ENCODE data around the gene FRAS1. TPM values are rescaled to one million over a fixed set of nuclear protein-coding genes. Genes with fewer than 3 reads are reported as not detected.

Gene FRAS1
- total RNA-seq, 2 donors from 2014 or later = 2.1 to 4.0 TPM

GRCh38 chr4:78512357-78512920 lies 455.3 kb downstream of the FRAS1 start:
- Histone ChIP-seq H3K4me3 (no peak overlapping the region), H3K36me3 (no peaks in the 10 kb centered on the region), H3K27ac (peak overlapping the region; percentile 6), H3K9me3 (no peaks in the 10 kb centered on the region), H3K27me3 (no peaks in the 10 kb centered on the region), H3K4me1 (no peaks in the 10 kb centered on the region), H3K9ac (ENCODE audit: low read depth in 2 of 2, low read length in 2 of 2) (no peak overlapping the region)
- TF ChIP-seq CTCF (IDR thresholded peaks at IDR 0.05) = no peak
- peak; percentile 70 for DNase-seq
- intact Hi-C loops (cut with DNase I) = no loop called here

GRCh38 chr4:78513411-78513975 lies 456.4 kb downstream of the FRAS1 start:
- no peaks in the 10 kb centered on the region for H3K9me3 ChIP-seq
- H3K27me3 ChIP-seq = no peaks in the 10 kb centered on the region
- H3K4me1 ChIP-seq = no peaks in the 10 kb centered on the region
- no peak overlapping the region for H3K9ac ChIP-seq (ENCODE audit: low read depth in 2 of 2, low read length in 2 of 2)
- intact Hi-C loops (cut with DNase I) = no loop called here
- H3K4me3 ChIP-seq = no peak overlapping the region
- no peaks in the 10 kb centered on the region for H3K36me3 ChIP-seq
- DNase-seq = no peak
- no peak for TF ChIP-seq CTCF (IDR thresholded peaks at IDR 0.05)
- H3K27ac ChIP-seq = no peak overlapping the region

GRCh38 chr4:78517050-78517652 lies 460.0 kb downstream of the FRAS1 start:
- no peaks in the 10 kb centered on the region for H3K4me1 ChIP-seq
- no peaks in the 10 kb centered on the region for H3K36me3 ChIP-seq
- TF ChIP-seq CTCF (IDR thresholded peaks at IDR 0.05) = peak; percentile 58
- intact Hi-C loops (cut with DNase I) = loop anchor here (5.0 kb wide), 1 partner anchor 455 kb away; no protein-coding TSS in a partner anchor
- H3K27me3 ChIP-seq = no peaks in the 10 kb centered on the region
- H3K9me3 ChIP-seq = no peaks in the 10 kb centered on the region
- no peak for DNase-seq
- H3K9ac ChIP-seq (ENCODE audit: low read depth in 2 of 2, low read length in 2 of 2) = no peak overlapping the region
- H3K27ac ChIP-seq = no peak overlapping the region
- H3K4me3 ChIP-seq = no peak overlapping the region

- H3K4me1 ChIP-seq = no peaks in the 10 kb centered on the region
- no peaks in the 10 kb centered on the region for H3K36me3 ChIP-seq
- intact Hi-C loops (cut with DNase I) = loop anchor here (5.0 kb wide), 1 partner anchor 456 kb away; no protein-coding TSS in a partner anchor
- H3K4me3 ChIP-seq = no peak overlapping the region
- DNase-seq = no peak
- H3K27ac ChIP-seq = no peak overlapping the region
- TF ChIP-seq CTCF (IDR thresholded peaks at IDR 0.05) = no peak
- H3K9me3 ChIP-seq = no peaks in the 10 kb centered on the region
- H3K9ac ChIP-seq (ENCODE audit: low read depth in 2 of 2, low read length in 2 of 2) = no peak overlapping the region
- no peaks in the 10 kb centered on the region for H3K27me3 ChIP-seq
Observed at GRCh38 chr4:78518561-78518960, 461.4 kb downstream of the FRAS1 start.

GRCh38 chr4:78519962-78520361 lies 462.8 kb downstream of the FRAS1 start:
- Histone ChIP-seq H3K4me1 (no peaks in the 10 kb centered on the region), H3K9ac (ENCODE audit: low read depth in 2 of 2, low read length in 2 of 2) (no peak overlapping the region), H3K27me3 (no peaks in the 10 kb centered on the region), H3K9me3 (no peaks in the 10 kb centered on the region), H3K27ac (no peak overlapping the region), H3K36me3 (no peaks in the 10 kb centered on the region), H3K4me3 (no peak overlapping the region)
- TF ChIP-seq CTCF (IDR thresholded peaks at IDR 0.05) = no peak
- intact Hi-C loops (cut with DNase I) = loop anchor here (2.0 to 5.0 kb wide), 2 partner anchors 458 to 563 kb away; no protein-coding TSS in a partner anchor
- no peak for DNase-seq
